Measurements from ENCODE around the gene HDAC9.
A peak's percentile ranks its signal among the peaks of the same experiment; 100 is the strongest.

The HDAC9 gene

GRCh38 chr7:18760631-18761445 is 265.3 kb downstream of the HDAC9 start:
- Mint-ChIP-seq H3K36me3 (peaks cover 4% of the 10 kb centered on the region), H3K27ac (no peak overlapping the region), H3K4me1 (no peaks in the 10 kb centered on the region), H3K27me3 (no peaks in the 10 kb centered on the region), H3K9me3 (no peaks in the 10 kb centered on the region), H3K4me3 (no peak overlapping the region)
- no peak for ATAC-seq (ENCODE audit: low read depth)
- no peak for DNase-seq (ENCODE audit: low spot score in 2 of 2)

DNA sequence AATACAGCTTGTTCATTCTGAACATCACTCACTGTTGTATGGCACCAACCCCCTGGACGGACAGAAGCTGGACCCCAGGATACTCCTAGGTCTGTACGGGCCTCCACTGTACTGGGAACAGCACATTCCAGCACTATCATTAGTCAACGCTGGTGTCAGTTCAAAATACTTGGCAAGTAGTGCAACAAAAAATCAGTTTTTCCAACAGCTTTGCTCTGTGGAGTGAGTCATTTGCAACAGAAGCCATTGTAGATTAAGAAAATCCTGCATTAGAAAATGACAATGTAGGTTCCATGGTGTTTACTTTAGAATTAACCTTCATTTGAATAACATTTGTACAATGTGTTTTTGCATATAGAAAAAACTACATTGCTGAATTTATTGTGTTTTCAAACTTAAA is 266.6 kb downstream of the HDAC9 start:
- H3K4me1 Mint-ChIP-seq = no peaks in the 10 kb centered on the region
- DNase-seq (ENCODE audit: low spot score in 2 of 2) (no peak), ATAC-seq (ENCODE audit: low read depth) (no peak)
- no peak overlapping the region for H3K4me3 Mint-ChIP-seq
- no peaks in the 10 kb centered on the region for H3K9me3 Mint-ChIP-seq
- H3K27ac Mint-ChIP-seq = no peak overlapping the region
- peaks cover 1% of the 10 kb centered on the region for H3K36me3 Mint-ChIP-seq
- H3K27me3 Mint-ChIP-seq = no peaks in the 10 kb centered on the region

DNA sequence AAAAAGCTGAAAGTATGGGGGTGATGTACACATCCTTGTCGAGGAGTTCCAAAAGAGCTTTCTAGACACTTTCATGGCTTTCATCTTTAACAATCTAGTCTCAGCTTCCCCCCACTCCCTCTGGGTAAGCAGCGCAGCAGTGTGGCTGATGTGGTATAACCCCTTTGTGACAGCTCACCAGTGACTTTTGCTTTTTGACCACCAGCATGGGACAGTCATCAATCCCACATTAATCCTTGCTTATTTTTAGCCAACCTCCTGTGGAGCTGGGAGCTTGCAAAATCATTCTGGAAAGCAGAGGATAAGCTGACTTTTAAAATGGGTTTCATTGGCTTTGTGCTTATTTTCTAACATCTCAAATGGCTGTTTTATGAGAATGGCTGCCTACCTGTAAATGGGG is 272.7 kb downstream of the HDAC9 start:
- Mint-ChIP-seq H3K4me3 (no peak overlapping the region), H3K27ac (no peak overlapping the region), H3K4me1 (no peaks in the 10 kb centered on the region), H3K27me3 (no peaks in the 10 kb centered on the region), H3K36me3 (peaks cover 1% of the 10 kb centered on the region), H3K9me3 (no peaks in the 10 kb centered on the region)
- ATAC-seq (ENCODE audit: low read depth) = no peak
- DNase-seq (ENCODE audit: low spot score in 2 of 2) = no peak

DNA sequence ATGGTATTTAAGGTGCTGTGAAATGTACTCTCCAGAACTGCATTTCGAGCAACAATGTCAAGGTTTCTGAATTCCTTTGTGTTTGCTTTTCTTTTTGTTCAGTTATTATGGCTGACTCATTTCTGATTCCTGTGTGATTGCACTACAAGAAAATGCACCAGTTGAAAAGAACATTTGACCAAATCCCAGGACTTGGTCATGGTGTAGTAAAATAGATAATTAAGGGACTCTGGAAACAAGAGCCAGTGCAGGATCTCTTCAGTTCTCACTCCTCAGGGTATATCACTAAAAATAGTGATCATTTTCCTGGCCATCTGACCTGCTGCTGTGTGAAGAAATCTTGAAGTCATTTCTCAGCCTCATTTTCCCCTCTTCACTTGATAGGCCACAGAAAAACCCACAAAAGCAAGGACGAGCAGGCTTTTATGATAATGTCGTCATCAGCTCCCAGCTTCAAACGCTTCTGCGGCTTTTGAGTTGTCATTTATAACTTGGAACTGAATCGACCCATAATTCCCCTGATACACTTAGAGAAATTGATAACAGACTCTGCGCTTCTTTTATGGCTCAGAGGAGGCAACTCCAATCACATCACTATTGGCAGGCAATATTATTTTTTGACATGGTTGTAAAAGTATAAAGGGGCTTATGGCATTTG is 274.7 kb downstream of the HDAC9 start:
- no peak overlapping the region for H3K4me3 Mint-ChIP-seq
- DNase-seq (ENCODE audit: low spot score in 2 of 2) (no peak), ATAC-seq (ENCODE audit: low read depth) (no peak)
- no peaks in the 10 kb centered on the region for H3K27me3 Mint-ChIP-seq
- H3K36me3 Mint-ChIP-seq = no peaks in the 10 kb centered on the region
- H3K27ac Mint-ChIP-seq = no peak overlapping the region
- H3K4me1 Mint-ChIP-seq = no peaks in the 10 kb centered on the region
- H3K9me3 Mint-ChIP-seq = no peaks in the 10 kb centered on the region

DNA sequence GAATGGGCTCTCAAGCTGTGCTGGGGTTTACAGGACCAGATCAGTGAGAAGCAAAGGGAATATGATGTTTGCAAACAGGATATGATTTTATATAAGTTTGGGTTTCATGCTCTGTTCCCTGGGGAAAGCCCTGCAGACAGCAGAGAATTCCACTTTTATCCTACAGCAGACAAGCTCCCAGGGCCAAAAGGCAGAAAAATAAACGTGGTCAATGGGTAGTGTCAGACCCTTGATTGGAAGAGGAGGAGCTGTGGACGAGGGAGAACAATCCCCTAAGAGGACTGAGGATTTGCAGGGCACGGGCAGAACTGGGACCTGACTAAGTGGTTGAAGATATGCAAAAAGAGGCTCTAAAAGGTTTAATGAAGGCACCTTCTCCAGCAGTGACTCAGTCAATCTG is 275.3 kb downstream of the HDAC9 start:
- ATAC-seq (ENCODE audit: low read depth) (no peak), DNase-seq (ENCODE audit: low spot score in 2 of 2) (no peak)
- no peaks in the 10 kb centered on the region for H3K36me3 Mint-ChIP-seq
- H3K4me1 Mint-ChIP-seq = no peaks in the 10 kb centered on the region
- no peaks in the 10 kb centered on the region for H3K27me3 Mint-ChIP-seq
- no peak overlapping the region for H3K27ac Mint-ChIP-seq
- H3K9me3 Mint-ChIP-seq = no peaks in the 10 kb centered on the region
- H3K4me3 Mint-ChIP-seq = no peak overlapping the region

GRCh38 chr7:18771834-18772566 is 276.5 kb downstream of the HDAC9 start:
- Mint-ChIP-seq H3K4me1 (no peaks in the 10 kb centered on the region), H3K4me3 (no peak overlapping the region), H3K27me3 (no peaks in the 10 kb centered on the region), H3K9me3 (no peaks in the 10 kb centered on the region), H3K36me3 (no peaks in the 10 kb centered on the region), H3K27ac (no peak overlapping the region)
- DNase-seq (ENCODE audit: low spot score in 2 of 2) (no peak), ATAC-seq (ENCODE audit: low read depth) (no peak)

- DNase-seq (ENCODE audit: low spot score in 2 of 2) (no peak), ATAC-seq (ENCODE audit: low read depth) (no peak)
- H3K4me1 Mint-ChIP-seq = no peaks in the 10 kb centered on the region
Measured at GRCh38 chr7:18772567-18772965, 277.0 kb downstream of the HDAC9 start.

GRCh38 chr7:18777314-18777713 is 281.8 kb downstream of the HDAC9 start:
- H3K27me3 Mint-ChIP-seq = no peaks in the 10 kb centered on the region
- ATAC-seq (ENCODE audit: low read depth) = no peak

More at GRCh38 chr7:18772567-18772965, 277.0 kb downstream of the HDAC9 start:
- H3K9me3 Mint-ChIP-seq = no peaks in the 10 kb centered on the region
- H3K27ac Mint-ChIP-seq = no peak overlapping the region
- no peak overlapping the region for H3K4me3 Mint-ChIP-seq
- H3K36me3 Mint-ChIP-seq = no peaks in the 10 kb centered on the region
- no peaks in the 10 kb centered on the region for H3K27me3 Mint-ChIP-seq

GRCh38 chr7:18778594-18778993 is 283.0 kb downstream of the HDAC9 start:
- no peaks in the 10 kb centered on the region for H3K9me3 Mint-ChIP-seq
- H3K4me3 Mint-ChIP-seq = no peak overlapping the region
- ATAC-seq (ENCODE audit: low read depth) (no peak), DNase-seq (ENCODE audit: low spot score in 2 of 2) (no peak)
- H3K36me3 Mint-ChIP-seq = no peaks in the 10 kb centered on the region
- H3K27ac Mint-ChIP-seq = no peak overlapping the region
- H3K4me1 Mint-ChIP-seq = no peaks in the 10 kb centered on the region
- H3K27me3 Mint-ChIP-seq = no peaks in the 10 kb centered on the region

More at GRCh38 chr7:18777314-18777713, 281.8 kb downstream of the HDAC9 start:
- Mint-ChIP-seq H3K9me3 (no peaks in the 10 kb centered on the region), H3K27ac (no peak overlapping the region), H3K4me3 (no peak overlapping the region), H3K36me3 (no peaks in the 10 kb centered on the region), H3K4me1 (no peaks in the 10 kb centered on the region)
- no peak for DNase-seq (ENCODE audit: low spot score in 2 of 2)

DNA sequence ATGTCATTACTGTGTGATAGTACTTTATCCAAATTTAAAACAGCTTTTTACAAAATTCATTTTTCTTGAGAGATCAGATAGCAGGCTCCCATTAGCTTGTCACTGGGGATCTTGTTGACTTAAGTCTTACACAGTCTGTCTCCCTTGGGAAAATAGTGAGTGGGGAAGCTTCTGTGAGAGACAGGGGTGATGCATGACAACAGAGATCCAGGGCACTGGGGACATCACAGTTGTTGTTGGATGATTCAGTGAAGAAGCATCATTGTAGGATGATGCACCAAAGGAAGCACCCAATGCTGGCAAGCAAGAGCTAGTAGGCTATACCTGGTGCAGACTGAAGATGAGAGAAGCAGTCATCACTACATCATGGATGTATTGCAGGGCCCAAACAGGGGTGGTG is 284.7 kb downstream of the HDAC9 start:
- DNase-seq (ENCODE audit: low spot score in 2 of 2) (no peak), ATAC-seq (ENCODE audit: low read depth) (no peak)
- no peaks in the 10 kb centered on the region for H3K4me1 Mint-ChIP-seq
- H3K27me3 Mint-ChIP-seq = no peaks in the 10 kb centered on the region
- H3K36me3 Mint-ChIP-seq = no peaks in the 10 kb centered on the region
- H3K27ac Mint-ChIP-seq = no peak overlapping the region
- no peaks in the 10 kb centered on the region for H3K9me3 Mint-ChIP-seq
- H3K4me3 Mint-ChIP-seq = no peak overlapping the region

DNA sequence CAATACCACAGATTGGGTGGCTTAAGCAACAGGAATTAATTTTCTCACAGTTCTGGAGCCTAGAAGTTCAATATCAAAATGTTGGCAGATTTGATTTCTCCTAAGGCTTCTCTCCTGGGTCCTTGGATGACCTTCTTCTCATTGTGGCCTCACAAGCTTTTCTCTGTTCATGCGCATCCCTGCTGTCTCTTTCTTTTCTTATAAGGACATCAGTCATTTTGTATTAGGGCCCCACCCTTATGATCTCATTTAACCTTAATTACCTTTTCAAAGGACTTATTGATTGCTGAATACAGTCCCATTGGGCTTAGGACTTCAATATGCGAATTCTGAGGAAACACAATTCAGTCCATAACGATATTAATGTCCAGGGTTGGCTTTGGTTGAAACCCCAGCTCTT is 285.4 kb downstream of the HDAC9 start:
- Mint-ChIP-seq H3K4me3 (no peak overlapping the region), H3K36me3 (no peaks in the 10 kb centered on the region), H3K27ac (no peak overlapping the region), H3K4me1 (no peaks in the 10 kb centered on the region), H3K9me3 (no peaks in the 10 kb centered on the region), H3K27me3 (no peaks in the 10 kb centered on the region)
- no peak for DNase-seq (ENCODE audit: low spot score in 2 of 2)
- ATAC-seq (ENCODE audit: low read depth) = no peak

GRCh38 chr7:18786196-18786727 is 290.7 kb downstream of the HDAC9 start:
- Mint-ChIP-seq H3K4me1 (peaks cover 4% of the 10 kb centered on the region), H3K9me3 (peaks cover 7% of the 10 kb centered on the region), H3K4me3 (no peak overlapping the region), H3K27ac (peak overlapping the region; percentile 90), H3K36me3 (peaks cover 14% of the 10 kb centered on the region), H3K27me3 (no peaks in the 10 kb centered on the region)
- ATAC-seq (ENCODE audit: low read depth) = no peak
- no peak for DNase-seq (ENCODE audit: low spot score in 2 of 2)

DNA sequence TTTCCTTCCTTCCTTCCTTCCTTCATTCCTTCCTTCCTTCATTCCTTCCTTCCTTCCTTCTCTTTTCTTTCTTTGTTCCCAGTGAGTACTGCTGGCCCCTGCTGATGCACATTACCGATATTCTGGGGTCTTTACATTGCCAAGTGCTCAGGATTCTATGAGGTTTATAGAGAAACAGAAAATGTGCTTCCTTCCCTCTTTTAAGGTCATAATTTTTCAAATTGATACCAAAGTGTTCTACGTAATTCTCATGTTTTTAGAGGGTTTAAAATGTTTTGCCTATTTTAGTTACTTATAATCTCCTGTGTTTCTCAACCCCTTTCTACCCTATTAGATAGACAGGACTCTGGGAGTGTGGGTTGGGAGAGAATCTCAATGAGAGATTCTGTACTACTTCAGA is 291.2 kb downstream of the HDAC9 start:
- Mint-ChIP-seq H3K27ac (peak overlapping the region; percentile 90), H3K36me3 (peaks cover 14% of the 10 kb centered on the region), H3K9me3 (peaks cover 7% of the 10 kb centered on the region), H3K4me1 (peaks cover 4% of the 10 kb centered on the region), H3K4me3 (no peak overlapping the region), H3K27me3 (no peaks in the 10 kb centered on the region)
- DNase-seq (ENCODE audit: low spot score in 2 of 2) = no peak
- ATAC-seq (ENCODE audit: low read depth) = no peak

DNA sequence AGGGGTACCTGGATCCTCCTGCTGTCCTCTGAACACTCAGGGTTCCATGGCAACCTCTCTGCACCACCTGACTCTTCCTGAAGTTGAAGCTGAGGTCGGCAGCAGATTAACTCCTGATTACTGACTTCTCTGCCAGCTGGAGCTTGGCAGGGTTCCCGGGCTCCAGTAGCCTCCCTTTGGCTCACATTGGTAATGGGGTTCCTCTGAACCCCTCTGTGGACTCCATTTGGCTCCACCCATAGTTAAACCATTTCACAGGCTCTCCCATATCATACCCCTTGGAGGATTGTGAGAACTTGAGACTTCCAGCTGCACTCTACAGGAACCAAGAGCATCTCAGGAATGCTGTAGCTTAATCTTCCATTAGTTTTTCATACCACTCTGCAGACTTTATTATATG is 292.5 kb downstream of the HDAC9 start:
- DNase-seq (ENCODE audit: low spot score in 2 of 2) (no peak), ATAC-seq (ENCODE audit: low read depth) (no peak)
- Mint-ChIP-seq H3K36me3 (peaks cover 14% of the 10 kb centered on the region), H3K27me3 (no peaks in the 10 kb centered on the region), H3K4me3 (no peak overlapping the region), H3K9me3 (peaks cover 7% of the 10 kb centered on the region), H3K4me1 (peaks cover 4% of the 10 kb centered on the region), H3K27ac (no peak overlapping the region)
